ENCODE results near the gene BRICD5.

The BRICD5 gene

GRCh38 chr16:2238150-2238837, 27.6 kb upstream of the BRICD5 start:
- peak overlapping the region; percentile 25 for H3K27ac ChIP-seq
- H3K4me3 ChIP-seq (ENCODE audit: low read depth, low read length) = no peak overlapping the region
- no peaks in the 10 kb centered on the region for H3K9me3 ChIP-seq (ENCODE audit: severe bottlenecking)
- H3K36me3 ChIP-seq = peaks cover 95% of the 10 kb centered on the region
- TF ChIP-seq CTCF (IDR thresholded peaks at IDR 0.05; ENCODE audit: low read depth, low read length) = no peak
- no peaks in the 10 kb centered on the region for H3K27me3 ChIP-seq (ENCODE audit: insufficient read depth, low read depth, severe bottlenecking)
- DNase-seq = no peak

GRCh38 chr16:2237493-2238149, 27.0 kb upstream of the BRICD5 start:
- H3K27ac ChIP-seq = no peak overlapping the region; the same call in 1 of the 2 replicates
- TF ChIP-seq CTCF (IDR thresholded peaks at IDR 0.05; ENCODE audit: low read depth, low read length) = no peak
- no peaks in the 10 kb centered on the region for H3K27me3 ChIP-seq (ENCODE audit: insufficient read depth, low read depth, severe bottlenecking)
- DNase-seq = no peak
- no peak overlapping the region for H3K4me3 ChIP-seq (ENCODE audit: low read depth, low read length)
- peaks cover 95% of the 10 kb centered on the region for H3K36me3 ChIP-seq
- no peaks in the 10 kb centered on the region for H3K9me3 ChIP-seq (ENCODE audit: severe bottlenecking)

GRCh38 chr16:2237102-2237482, 26.4 kb upstream of the BRICD5 start:
- no peak for DNase-seq
- no peaks in the 10 kb centered on the region for H3K9me3 ChIP-seq (ENCODE audit: severe bottlenecking)
- peaks cover 95% of the 10 kb centered on the region for H3K36me3 ChIP-seq
- H3K27me3 ChIP-seq (ENCODE audit: insufficient read depth, low read depth, severe bottlenecking) = no peaks in the 10 kb centered on the region
- H3K27ac ChIP-seq = no peak overlapping the region
- TF ChIP-seq CTCF (IDR thresholded peaks at IDR 0.05; ENCODE audit: low read depth, low read length) = no peak
- H3K4me3 ChIP-seq (ENCODE audit: low read depth, low read length) = no peak overlapping the region

- Histone ChIP-seq H3K36me3 (peaks cover 95% of the 10 kb centered on the region), H3K9me3 (ENCODE audit: severe bottlenecking) (no peaks in the 10 kb centered on the region), H3K27me3 (ENCODE audit: insufficient read depth, low read depth, severe bottlenecking) (no peaks in the 10 kb centered on the region), H3K27ac (peak within 1 kb of the TSS; percentile 48), H3K4me3 (ENCODE audit: low read depth, low read length) (no peak within 1 kb of the TSS)
- no peak for DNase-seq
- TF ChIP-seq CTCF (IDR thresholded peaks at IDR 0.05; ENCODE audit: low read depth, low read length) = no peak
Measured at GRCh38 chr16:2236337-2237101, 25.9 kb upstream of the BRICD5 start, which contains the start of gene DNASE1L2. DNASE1L2 (plus strand) TSS chr16:2236444; CDS start chr16:2236817, 373 bp downstream.

- no peak for DNase-seq
- Histone ChIP-seq H3K9me3 (ENCODE audit: severe bottlenecking) (no peaks in the 10 kb centered on the region), H3K36me3 (peaks cover 95% of the 10 kb centered on the region), H3K4me3 (ENCODE audit: low read depth, low read length) (no peak overlapping the region), H3K27ac (peak overlapping the region; percentile 48), H3K27me3 (ENCODE audit: insufficient read depth, low read depth, severe bottlenecking) (no peaks in the 10 kb centered on the region)
- no peak for TF ChIP-seq CTCF (IDR thresholded peaks at IDR 0.05; ENCODE audit: low read depth, low read length)
Measured at GRCh38 chr16:2235695-2236336, 25.2 kb upstream of the BRICD5 start.
